ENCODE data around the gene SMIM10L2A.
"Not testable (repeated sequence)": the region's sequence is repeated elsewhere in the genome, so short reads cannot be mapped to it uniquely, and the experiment has no call there.

SMIM10L2A gene

DNA sequence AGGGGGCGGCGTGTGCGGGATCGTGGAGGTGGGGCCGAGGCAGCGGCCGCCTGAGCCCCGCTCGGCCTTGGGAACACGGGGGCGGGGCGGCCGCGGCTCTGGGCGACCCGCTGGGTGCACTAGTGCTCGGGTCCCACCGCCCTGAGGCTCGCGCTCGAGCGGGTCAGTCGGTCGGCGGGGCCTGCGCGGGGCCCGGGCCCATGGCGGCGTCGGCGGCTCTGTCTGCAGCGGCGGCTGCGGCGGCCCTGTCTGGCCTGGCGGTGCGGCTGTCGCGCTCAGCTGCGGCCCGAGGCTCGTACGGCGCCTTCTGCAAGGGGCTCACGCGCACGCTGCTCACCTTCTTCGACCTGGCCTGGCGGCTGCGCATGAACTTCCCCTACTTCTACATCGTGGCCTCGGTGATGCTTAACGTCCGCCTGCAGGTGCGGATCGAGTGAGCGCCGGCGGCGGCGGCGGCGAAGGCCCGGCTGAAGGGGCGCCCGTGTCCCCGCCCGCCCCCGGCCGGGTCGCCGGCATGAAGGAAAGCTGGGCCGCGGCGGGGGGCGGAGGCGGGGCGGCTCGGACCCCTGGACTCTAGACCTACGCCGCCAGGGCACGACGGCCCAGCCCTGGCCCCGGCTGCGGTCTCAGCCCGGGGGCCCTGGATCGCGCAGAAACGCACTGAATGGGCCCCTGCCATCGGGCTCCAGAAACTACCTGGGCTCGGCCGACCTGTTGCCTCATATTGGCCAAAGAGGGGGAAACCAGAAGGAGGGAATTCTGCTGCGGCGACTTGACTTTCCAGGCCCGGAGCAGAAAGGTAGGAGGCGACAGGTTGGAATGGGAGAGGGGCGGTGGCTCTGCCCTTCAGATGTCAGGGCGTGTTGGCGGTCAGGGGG lies at the start of gene SMIM10L2A:
Gene SMIM10L2A (plus strand): TSS at position 13 of the 878 bp plus-strand sequence. CDS start 188 bp downstream, at position 201.
- DNase-seq, result no peak

DNA sequence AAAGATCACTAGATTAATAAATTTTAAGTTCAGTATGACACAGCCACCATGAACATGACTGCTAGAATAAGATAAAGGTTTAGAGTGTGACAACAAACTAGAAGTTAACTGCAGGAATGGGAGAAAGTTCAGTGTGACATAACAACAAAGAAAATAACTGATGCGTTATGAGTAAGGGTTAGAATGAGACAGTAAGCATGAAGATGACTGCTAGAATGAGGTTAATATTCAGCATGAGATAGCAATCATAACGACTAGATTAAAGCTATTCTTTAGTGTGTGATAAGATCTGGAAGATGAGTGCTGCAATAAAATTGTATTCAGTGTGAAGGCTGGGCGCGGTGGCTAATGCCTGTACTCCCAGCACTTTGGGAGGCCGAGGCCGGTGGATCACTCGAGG lies 48.4 kb upstream of the SMIM10L2A start:
- DNase-seq, result no peak

DNA sequence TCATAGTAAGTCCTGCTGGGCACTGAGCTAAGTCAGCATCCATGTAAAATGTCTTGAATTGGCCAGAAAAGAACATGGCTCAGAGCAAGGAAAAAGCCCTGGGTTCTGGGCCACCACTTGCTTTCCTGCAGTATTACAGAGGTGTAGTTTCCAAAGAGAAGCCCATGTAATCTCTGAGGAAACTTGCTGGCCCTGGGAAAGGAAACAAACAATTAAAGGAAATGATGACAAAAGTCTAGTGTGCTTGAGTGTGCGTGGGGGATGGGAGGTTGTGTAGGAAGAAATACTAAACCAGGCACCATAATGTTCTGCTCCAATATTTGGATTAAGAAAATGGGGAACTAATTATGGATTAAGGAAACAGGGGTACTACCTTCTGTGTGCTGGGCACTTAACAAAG lies 39.5 kb upstream of the SMIM10L2A start:
- no peak for DNase-seq

DNA sequence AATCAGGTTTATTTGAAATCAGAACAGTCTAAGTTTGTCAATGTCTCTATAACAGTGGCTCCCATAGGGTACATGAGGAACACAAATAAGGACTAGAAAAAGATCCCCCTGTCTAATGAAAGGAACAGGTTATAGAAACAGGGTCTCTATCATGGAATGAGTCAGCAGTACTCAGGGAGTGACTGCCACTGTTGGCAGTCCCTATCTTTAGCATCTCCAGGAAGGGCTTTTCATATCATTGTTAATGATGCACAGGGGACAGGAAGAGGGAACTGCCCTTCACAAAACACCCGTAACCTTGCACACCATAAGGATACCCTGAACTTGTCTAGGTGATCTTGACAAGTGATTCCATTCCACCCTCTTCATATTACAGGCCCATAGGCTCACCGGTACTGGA lies 38.5 kb upstream of the SMIM10L2A start:
- no peak for DNase-seq

DNA sequence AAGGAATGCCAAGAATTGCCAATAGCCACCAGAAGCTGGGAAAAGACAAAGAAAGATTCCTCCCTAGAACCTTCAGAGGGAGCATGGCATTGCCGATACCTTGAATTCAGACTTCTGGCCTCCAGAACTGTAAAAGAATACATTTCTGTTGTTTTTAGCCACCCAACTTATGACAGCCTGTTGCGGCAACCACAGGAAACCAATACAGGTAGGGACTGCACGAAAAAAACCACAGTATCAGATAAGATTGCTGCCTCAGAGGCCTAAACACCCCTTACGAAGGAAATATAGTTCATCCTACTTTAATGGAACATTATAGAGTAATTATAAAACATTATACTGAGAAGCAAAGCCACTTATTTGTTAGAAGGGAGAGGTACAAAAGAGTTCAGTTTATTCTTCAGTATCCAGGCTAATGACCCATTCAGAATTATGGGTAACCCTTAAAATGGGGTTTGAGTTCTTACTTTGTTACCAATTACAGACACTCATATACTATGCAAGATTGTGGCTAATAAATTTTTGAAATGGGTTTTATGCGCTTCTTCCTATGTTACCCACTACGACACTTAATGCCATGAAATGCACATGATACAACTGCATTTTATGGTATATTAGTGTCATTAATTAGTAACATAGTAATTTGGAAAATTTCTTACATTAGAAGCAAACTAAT lies 37.4 kb upstream of the SMIM10L2A start:
- DNase-seq, result no peak

DNA sequence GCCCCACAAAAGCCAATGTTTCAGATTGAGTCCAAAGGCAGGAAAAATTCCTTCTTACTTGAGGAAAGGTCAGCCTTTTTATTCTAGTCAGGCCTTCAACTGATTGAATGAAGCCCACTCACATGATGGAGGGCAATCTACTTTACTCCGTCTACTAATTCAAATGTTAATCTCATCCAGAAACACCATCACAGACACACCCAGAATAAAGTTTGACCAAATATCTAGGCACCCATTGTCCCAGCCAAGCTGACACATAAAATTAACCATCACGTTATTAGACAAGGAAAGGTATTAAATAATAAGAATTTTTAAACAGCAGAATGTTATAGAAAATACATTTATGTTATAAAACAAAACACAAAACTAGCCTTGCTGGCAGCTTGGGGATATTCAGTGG lies 32.9 kb upstream of the SMIM10L2A start:
- no peak for DNase-seq

DNA sequence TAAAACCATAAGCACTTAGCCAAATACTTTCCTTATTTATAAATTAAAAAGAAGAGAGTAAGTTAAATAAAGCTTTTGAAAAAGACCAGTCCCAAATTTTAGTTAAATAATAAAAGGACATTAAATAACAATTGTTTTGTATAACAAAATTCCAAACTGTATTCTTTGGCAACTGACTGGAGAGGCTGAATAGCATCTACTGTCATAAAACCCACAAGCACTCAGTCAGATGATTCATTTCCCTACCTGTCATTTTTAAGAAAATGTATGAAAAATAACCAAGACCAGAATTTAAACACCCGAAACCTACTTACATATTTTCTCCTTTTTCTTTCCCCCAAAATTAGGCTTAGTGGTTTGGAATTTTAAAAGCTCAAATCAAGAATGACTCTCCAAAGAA lies 32.5 kb upstream of the SMIM10L2A start:
- DNase-seq, result no peak

DNA sequence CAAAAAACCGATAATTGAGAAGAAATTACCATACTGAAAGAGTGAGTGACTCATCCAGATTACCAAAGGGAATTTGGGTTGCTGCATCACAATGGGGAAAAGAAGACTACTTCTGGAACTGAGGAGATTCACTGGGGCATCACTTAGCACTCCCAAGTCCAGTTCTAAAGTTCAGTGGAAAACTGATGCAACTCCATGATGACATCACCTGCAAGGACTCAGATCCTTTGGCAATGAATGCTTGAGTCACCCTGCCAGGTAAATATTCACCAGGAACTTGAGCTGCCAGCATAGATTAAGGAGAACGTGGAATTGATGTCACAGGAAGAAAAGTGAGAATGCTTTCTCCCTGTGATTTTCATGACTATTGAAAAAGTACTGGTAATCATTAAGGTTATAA lies 32.0 kb upstream of the SMIM10L2A start:
- DNase-seq, result no peak

DNA sequence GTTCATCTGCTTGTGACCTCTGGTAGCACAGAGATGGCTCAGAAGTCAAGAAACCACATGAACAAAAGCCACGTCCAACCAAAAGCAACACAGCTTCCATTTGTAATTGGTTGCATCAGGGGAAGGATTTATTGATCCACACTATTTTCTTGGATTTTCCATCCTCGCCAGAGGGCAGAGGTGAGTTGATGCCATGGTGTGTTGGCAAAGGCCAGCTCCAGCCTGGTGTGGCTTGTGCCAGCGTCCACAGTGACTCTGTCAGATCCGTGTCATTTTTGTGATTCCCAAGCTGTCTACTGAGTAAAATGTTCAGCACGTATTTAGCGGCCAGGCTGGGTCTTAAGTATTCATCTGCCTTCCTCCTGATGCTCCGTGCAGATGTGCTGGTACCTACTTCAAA lies 30.0 kb upstream of the SMIM10L2A start:
- DNase-seq, result no peak

DNA sequence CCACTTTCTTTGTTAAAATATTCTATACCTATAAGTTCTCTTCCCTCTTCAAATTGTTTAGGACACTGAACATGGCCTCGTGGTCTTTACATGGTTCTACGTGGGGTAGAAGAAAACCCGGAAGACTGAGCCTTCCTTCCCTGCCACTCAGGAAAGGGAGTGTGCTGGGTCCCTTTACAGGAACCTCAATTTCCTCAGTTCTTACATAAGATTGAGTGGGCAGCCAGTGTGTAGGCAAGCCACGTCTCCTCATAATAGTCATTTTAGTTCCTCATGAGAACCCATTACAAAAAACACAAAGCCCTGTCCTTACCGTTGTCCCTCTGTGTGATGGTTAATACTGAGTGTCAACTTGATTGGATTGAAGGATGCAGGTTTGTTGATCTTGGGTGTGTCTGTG lies 28.7 kb upstream of the SMIM10L2A start:
- no peak for DNase-seq

DNA sequence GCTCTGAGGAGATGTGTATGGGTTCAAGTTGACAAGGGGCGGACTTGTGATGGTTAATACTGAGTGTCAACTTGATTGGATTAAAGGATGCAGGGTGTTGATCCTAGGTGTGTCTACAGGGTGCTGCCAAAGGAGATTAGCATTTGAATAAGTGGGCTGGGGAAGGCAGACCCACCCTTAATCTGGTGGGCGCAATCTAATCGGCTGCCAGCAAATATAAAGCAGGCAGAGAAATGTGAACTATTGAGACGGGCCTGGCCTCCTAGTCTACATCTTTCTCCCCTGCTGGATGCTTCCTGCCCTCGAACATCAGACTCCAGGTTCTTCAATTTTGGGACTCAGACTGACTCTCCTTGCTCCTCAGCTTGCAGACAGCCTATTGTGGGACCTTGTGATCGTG lies 26.7 kb upstream of the SMIM10L2A start:
- no peak for DNase-seq

DNA sequence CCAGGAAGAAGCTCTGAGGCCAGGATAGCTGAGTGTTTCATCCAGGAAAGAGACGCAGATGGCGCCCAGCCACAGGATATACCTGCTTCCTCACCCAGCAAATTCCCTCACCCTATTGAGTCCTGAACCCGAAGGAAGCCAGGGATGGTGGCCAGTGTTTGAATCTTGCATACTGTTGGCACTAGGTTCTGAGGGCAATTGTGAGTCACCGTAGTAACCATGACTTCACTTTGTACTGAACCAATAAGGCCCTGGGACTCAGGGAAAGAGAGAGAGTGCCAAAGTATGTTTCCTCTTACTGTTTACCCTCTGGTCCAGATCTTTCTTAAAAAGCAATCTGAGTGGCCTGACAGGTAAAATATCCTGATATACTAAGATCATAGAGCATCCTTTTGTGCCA lies 25.6 kb upstream of the SMIM10L2A start:
- no peak for DNase-seq

DNA sequence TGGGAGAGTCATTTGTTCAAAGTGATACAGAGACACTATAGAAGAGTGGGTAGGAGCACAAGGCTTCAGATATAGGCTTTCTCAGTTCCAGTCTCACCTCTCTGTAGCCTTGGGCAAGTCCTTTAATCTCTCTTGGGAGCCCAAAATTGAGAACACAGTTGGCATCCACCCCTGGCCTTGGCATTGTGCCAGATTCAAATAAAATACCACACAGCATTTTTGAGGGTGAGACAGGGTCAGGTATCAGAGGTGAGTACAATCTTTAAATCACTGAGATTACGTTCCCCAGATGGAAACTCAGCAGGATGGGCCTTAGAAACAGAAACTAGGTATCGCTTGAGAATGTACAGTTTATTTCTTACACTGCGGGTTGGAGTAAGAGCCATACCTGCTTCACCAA lies 25.2 kb upstream of the SMIM10L2A start:
- no peak for DNase-seq

DNA sequence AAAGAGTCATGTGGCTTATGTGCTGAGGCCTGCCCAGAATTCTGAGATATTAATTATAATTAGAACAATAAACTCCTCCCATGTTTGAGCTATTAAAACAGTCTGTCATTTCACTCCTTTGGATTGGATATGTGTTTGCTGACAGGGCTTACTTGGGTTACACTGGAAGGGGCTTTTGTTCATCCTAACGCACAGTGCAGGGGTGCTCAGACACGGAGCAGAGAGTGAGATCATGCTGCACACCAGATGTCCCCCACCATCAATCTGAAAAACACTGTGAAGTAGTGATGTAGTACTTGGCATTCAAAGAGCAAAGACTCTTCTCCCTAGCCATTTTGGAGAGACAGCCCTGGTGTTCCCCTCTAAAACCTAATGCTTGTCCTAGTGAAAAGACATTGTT lies 24.1 kb upstream of the SMIM10L2A start:
- DNase-seq, result no peak

DNA sequence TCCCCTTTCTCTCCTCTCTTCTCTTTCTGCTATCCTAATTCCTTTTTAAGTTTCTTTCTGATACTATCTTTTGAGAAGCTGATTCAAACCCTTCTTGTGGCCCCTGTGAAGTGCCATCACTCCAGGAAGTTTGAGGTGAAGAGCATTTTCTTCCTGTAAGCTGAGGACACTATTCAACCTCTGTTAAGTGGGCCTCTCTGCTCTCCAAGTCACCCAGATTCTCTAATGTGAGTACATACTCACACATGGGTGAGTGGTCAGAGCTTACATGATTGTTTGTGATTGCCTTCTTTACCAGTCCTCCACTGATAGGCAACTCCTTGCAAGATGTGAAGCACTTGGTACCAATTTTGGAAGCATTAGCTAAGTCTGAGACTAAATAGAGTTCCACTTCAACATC lies 18.4 kb upstream of the SMIM10L2A start:
- DNase-seq, result no peak

DNA sequence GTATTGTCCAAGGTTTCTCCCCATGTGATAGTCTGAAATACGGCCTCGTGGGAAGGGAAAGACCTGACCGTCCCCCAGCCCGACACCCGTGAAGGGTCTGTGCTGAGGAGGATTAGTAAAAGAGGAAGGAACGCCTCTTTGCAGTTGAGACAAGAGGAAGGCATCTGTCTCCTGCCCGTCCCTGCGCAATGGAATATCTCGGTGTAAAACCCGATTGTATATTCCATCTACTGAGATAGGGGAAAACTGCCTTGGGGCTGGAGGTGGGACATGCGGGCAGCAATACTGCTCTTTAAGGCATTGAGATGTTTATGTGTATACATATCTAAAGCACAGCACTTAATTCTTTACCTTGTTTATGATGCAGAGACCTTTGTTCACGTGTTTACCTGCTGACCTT lies 15.3 kb upstream of the SMIM10L2A start:
- DNase-seq, result not testable (repeated sequence)

DNA sequence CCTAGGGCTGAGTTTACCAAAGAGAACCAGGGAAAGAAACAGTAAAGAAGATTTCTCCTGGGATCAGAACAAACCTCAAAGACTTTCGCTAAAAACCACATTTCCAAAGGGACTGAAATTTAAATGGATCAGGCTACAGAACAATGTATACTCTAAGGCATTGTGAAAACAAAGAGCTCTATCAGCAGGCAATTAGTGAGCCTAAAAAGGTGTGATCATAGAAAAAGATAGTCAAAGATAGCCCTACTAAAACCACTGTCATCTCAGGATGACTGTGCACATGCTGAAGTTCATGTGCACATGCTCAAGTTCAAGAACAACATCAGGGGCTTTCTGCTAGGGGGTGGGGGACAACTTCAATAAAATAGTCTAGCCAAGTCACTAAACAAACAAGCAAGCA lies 12.9 kb upstream of the SMIM10L2A start:
- DNase-seq, result no peak

DNA sequence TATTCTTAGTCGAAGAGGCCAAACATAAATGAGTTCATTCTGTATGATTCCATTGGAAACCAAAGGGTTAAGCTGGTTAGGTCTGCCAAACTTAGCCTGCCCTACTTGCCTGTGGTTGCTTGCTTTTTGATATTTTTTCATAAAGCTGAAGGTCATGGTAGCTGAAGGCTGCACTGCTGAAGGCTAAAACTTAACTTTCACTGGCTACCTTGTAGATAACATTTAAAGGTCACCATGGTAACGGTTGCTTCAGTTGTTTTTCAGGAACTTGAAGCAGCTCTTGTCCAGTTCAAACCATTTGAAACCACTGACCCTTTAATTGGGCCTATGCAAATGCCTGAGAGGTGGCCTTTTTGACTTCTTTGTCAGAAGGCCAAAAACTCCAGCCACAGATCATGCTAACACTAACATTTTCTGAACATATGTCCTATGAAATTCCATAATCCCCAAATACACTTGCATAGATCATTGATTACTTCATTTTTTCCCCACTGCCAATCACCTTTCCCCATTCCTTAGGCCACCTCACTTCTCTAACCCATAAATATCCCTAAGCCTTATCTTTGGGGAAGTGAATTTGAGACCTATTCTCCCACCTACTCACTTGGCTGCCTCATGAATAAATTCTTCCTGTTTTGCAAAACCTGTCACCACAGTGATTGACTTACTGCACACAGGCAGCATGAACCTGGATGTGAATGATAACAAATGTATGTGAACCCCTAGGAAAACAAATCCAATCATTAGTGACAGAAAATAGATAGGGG lies 10.7 kb upstream of the SMIM10L2A start:
- no peak for DNase-seq

DNA sequence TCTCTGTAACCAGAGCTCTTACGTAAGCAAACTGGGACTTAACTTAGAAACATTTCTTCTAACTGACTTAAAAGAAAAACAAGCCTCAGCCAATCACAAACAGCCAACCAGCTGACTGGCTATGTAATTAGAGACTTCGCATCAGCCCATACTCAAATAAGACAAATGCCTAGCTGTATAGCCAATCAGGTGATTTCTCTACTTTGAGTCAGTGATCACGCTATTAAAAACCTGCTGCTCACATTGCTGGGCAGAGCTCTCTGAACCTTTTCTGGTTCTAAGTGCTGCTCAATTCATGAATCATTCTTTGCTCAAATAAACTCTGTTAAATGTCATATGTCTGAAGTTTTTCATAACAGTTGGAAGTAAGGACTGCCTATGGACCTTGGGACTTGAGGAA lies 9.9 kb upstream of the SMIM10L2A start:
- DNase-seq, result no peak

DNA sequence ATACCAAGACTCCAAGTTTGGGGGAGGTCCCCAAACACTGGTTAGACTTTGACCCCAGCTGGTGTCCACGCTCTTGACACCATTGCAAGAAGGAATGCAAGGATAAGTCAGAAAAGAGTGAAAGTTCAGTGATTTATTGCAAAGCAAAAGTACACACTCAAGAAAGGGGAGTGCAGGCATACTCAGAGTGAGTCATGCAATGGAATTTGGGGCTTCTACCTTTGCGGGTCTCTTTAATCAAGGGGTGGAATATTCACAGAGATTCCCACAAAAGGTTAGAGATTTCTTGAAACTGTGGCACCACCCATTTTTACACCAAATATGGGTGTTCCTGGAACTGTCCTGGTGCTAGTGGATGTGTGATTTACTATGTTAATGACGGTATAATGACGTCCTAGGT lies 5.2 kb upstream of the SMIM10L2A start:
- no peak for DNase-seq

DNA sequence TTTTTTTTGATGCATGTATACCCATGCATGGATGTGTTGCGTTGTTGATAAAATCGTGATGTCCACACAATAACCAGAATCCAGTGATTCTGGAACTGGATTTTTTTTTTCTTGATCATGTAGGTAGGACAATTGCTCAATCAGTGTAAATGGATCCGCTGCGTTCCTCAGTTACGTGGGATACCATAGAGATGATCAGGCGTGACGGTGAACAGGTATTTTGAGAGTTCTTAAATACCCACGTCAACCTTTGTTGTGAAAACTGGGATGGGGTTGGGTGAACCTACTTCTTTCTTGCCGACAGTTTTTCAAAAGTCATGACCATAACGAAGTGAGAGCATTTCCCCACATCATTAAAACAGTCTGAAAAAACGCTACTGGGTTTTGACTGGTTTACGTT lies 913 bp upstream of the SMIM10L2A start:
- DNase-seq, result no peak

DNA sequence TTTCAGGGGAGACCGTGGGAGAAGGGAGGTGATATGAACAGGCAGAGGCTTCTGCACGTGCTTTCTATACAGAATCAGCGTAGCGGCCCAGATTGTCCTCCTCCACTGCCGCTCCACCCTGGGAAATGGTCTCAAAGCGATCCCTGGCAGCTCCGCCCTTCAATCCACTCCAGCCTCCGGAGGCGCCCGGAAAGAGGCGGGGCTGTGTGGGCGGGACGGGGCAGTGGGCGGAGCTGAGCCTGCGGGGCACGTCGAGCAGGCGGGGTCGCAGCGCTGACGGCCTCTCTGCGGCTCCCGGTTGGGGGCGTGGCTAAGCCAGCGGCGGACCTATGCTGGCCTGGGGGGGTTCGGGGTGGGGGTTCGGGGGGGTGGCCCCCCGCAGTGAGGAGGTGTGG lies 210 bp upstream of the SMIM10L2A start:
- peak; percentile 44 for DNase-seq

DNA sequence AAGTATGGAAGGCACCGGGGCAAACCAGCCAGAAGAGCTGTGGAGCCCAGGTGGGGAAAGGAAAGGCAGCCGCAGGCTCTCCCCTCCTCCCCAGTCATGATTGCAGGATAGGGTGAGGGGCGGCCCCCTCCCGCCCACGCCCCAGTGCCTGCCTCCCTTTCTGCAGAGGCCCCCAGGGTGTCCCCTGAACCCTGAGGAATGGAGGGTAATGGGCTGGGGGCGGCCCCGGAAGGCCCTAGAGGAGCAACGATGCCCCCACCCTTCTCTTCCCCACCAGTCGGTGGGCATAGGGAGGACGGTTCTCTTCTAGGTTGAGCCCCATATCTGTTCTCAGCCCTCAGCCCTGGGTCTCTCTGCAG lies 1.0 kb downstream of the SMIM10L2A start:
- DNase-seq, result not testable (repeated sequence)
